Esophagus muscularis mucosa (tissue), 4 donors: ENCODE results near the gene NAT8. TPM values are rescaled to one million over a fixed set of nuclear protein-coding genes. Genes with fewer than 3 reads are reported as not detected.
"Not testable (repeated sequence)": the region's sequence is repeated elsewhere in the genome, so short reads cannot be mapped to it uniquely, and the experiment has no call there.

Source experiments
- DNase-seq: peaks from one replicate; pipeline ENCODE4 v3.0.0-alpha.2; 2017; ENCODE audit errors: extremely low spot score
- H3K27ac ChIP-seq, 4 donors: fragments of 200-600 bp; sonication (generic); replicated peaks in 1 of 4; 1 replicate in 3 of 4; 2 replicates in 1 of 4; pipeline ENCODE4 v1.5.1; 2016 to 2019; ENCODE audit warnings: mild to moderate bottlenecking in 1 of 4
- H3K27me3 ChIP-seq, 4 donors: fragments of 200-600 bp; sonication (generic); one replicate each; pipeline versions ENCODE4 v1.5.1 to v1.6.0; 2016 to 2019
- H3K36me3 ChIP-seq, 4 donors: fragments of 200-600 bp; sonication (generic); one replicate each; pipeline ENCODE4 v1.5.1; 2016 to 2019
- H3K4me1 ChIP-seq, 4 donors: fragments of 200-600 bp; sonication (generic); one replicate each; pipeline ENCODE4 v1.5.1; 2016 to 2019
- H3K4me3 ChIP-seq, 4 donors: fragments of 200-600 bp; sonication (generic); 1 replicate in 2 of 4; 2 replicates in 2 of 4; pipeline ENCODE4 v1.5.1; 2016 to 2019; ENCODE audit warnings: mild to moderate bottlenecking in 4 of 4, moderate library complexity in 1 of 4
- H3K9me3 ChIP-seq, 4 donors: fragments of 200-600 bp; sonication (generic); 1 replicate in 3 of 4; 2 replicates in 1 of 4; pipeline ENCODE4 v1.5.1; 2016 to 2019
- CTCF ChIP-seq, 3 experiments: fragments of 200-600 bp in 2 of 3; fragments of 450-650 bp in 1 of 3; sonication (generic) in 2 of 3; IDR thresholded peaks; one replicate each; pipeline ENCODE4 v1.5.1; 2017 to 2019; ENCODE audit warnings: antibody characterized with exemption in 3 of 3, mild to moderate bottlenecking in 2 of 3, moderate library complexity in 1 of 3
- EP300 ChIP-seq: sonication (generic); formaldehyde crosslinking; IDR thresholded peaks from one replicate; pipeline ENCODE4 v1.6.1; 2017; ENCODE audit warnings: antibody characterized with exemption
- POLR2A ChIP-seq: fragments of 450-650 bp; IDR thresholded peaks from one replicate; pipeline ENCODE4 v1.6.1; 2017; ENCODE audit warnings: antibody characterized with exemption, moderate library complexity, mild to moderate bottlenecking, low read depth
- POLR2AphosphoS5 ChIP-seq, 2 donors: sonication (generic); formaldehyde crosslinking; IDR thresholded peaks; one replicate each; pipeline ENCODE4 v1.6.1; 2017; ENCODE audit warnings: antibody characterized with exemption in 2 of 2
- WGBS: methylation state at CpG from one replicate; pipeline ENCODE4 v1.1.5; 2018; 5-methylcytosine and 5-hydroxymethylcytosine counted together
- intact Hi-C: fragments of 100-400 bp; cut with DNase I; formaldehyde crosslinking; loops from one replicate; pipeline ENCODE4 v1.15.1; 2023
- total RNA-seq, 4 donors: library from RNA; depleted of rRNA; stranded (reverse); fragments of >200 nt; gene quantifications; one replicate each; pipeline versions ENCODE4 v1.1.0 to v1.2.1, GENCODE V29; 2016

The NAT8 gene
- total RNA-seq, 4 donors from 2014 or later = not detected

- TF ChIP-seq CTCF (IDR thresholded peaks at IDR 0.05) = peak in 1 of 3 experiments; percentile 35
- 8% methylated on average over 2 of the region's 5 CpGs for WGBS
- intact Hi-C loops, H3K27me3 ChIP-seq, H3K27ac ChIP-seq, H3K9me3 ChIP-seq, H3K36me3 ChIP-seq, H3K4me3 ChIP-seq, DNase-seq, H3K4me1 ChIP-seq: not testable (repeated sequence)
These were observed 37.8 kb upstream of the NAT8 start for GRCh38 chr2:73679951-73680571.

GRCh38 chr2:73679237-73679636 is 37.0 kb upstream of the NAT8 start:
- H3K27me3 ChIP-seq, H3K4me3 ChIP-seq, H3K27ac ChIP-seq, H3K4me1 ChIP-seq, H3K9me3 ChIP-seq, H3K36me3 ChIP-seq, intact Hi-C loops, DNase-seq: not testable (repeated sequence)
- WGBS = 69% methylated on average over 2 of the region's 2 CpGs

- H3K4me3 ChIP-seq, intact Hi-C loops, H3K36me3 ChIP-seq, H3K4me1 ChIP-seq, H3K9me3 ChIP-seq, H3K27me3 ChIP-seq, H3K27ac ChIP-seq, DNase-seq: not testable (repeated sequence)
- WGBS = 42% methylated on average over 2 of the region's 2 CpGs
These were observed 35.8 kb upstream of the NAT8 start for GRCh38 chr2:73678008-73678407.

GRCh38 chr2:73676211-73676610 is 34.0 kb upstream of the NAT8 start:
- H3K4me1 ChIP-seq, DNase-seq, H3K27me3 ChIP-seq, intact Hi-C loops, H3K4me3 ChIP-seq, H3K9me3 ChIP-seq, H3K27ac ChIP-seq, H3K36me3 ChIP-seq: not testable (repeated sequence)
- WGBS = 77% methylated on average over 6 of the region's 6 CpGs

- not testable (repeated sequence) for H3K4me3 ChIP-seq
These were observed 32.5 kb upstream of the NAT8 start for GRCh38 chr2:73674696-73675157.

GRCh38 chr2:73669976-73670375 is 27.8 kb upstream of the NAT8 start:
- H3K4me3 ChIP-seq, H3K9me3 ChIP-seq, intact Hi-C loops, DNase-seq, H3K36me3 ChIP-seq, H3K4me1 ChIP-seq, H3K27me3 ChIP-seq, H3K27ac ChIP-seq: not testable (repeated sequence)
- 40% methylated on average over 1 of the region's 6 CpGs for WGBS

More at GRCh38 chr2:73674696-73675157, 32.5 kb upstream of the NAT8 start:
- intact Hi-C loops, H3K36me3 ChIP-seq, H3K4me1 ChIP-seq, DNase-seq, H3K27ac ChIP-seq, H3K27me3 ChIP-seq, H3K9me3 ChIP-seq: not testable (repeated sequence)
- WGBS = 67% methylated on average over 1 of the region's 1 CpG

GRCh38 chr2:73667239-73667638 is 25.0 kb upstream of the NAT8 start:
- H3K36me3 ChIP-seq, H3K4me1 ChIP-seq, H3K27me3 ChIP-seq, intact Hi-C loops, DNase-seq, H3K9me3 ChIP-seq, H3K27ac ChIP-seq, H3K4me3 ChIP-seq: not testable (repeated sequence)
- WGBS = 76% methylated on average over 3 of the region's 3 CpGs

- no peak for DNase-seq
- no peaks in the 10 kb centered on the region for H3K27me3 ChIP-seq
- no peaks in the 10 kb centered on the region for H3K4me1 ChIP-seq
- no peak overlapping the region for H3K27ac ChIP-seq
- H3K4me3 ChIP-seq = no peak overlapping the region
- 57% methylated on average over 2 of the region's 2 CpGs for WGBS
- no peaks in the 10 kb centered on the region for H3K9me3 ChIP-seq
- intact Hi-C loops = no loop called here
- TF ChIP-seq CTCF (IDR thresholded peaks at IDR 0.05) (no peak), POLR2AphosphoS5 (IDR thresholded peaks at IDR 0.05) (no peak), EP300 (no peak), POLR2A (no peak)
- no peaks in the 10 kb centered on the region for H3K36me3 ChIP-seq
These were observed 12.0 kb upstream of the NAT8 start for GRCh38 chr2:73654175-73654574.
